ENCODE data around the gene ZNF70. TPM values are rescaled to one million over a fixed set of nuclear protein-coding genes. Genes with fewer than 3 reads are reported as not detected.
A peak's percentile ranks its signal among the peaks of the same experiment; 100 is the strongest.

Gene ZNF70
- total RNA-seq, 2 experiments from 2014 or later = 1.7 TPM

GRCh38 chr22:23772315-23772648 is 21.4 kb upstream of the ZNF70 start:
- H3K27ac Mint-ChIP-seq = no peak overlapping the region
- intact Hi-C loops (cut with micrococcal nuclease) = loop anchor here (5.0 kb wide), 1 partner anchor 65 kb away; the partner anchor contains the start of gene DERL3

GRCh38 chr22:23769321-23769965 is 18.5 kb upstream of the ZNF70 start:
- CTCF ChIA-PET = interaction anchor here (0.9 to 5.4 kb wide), 8 partner anchors 8 to 89 kb away, joined by 3 to 48 read pairs (median 3); partner anchors contain the start of genes SLC2A11 and ZNF70
- H3K9me3 Mint-ChIP-seq = no peaks in the 10 kb centered on the region
- ATAC-seq (no peak), DNase-seq (no peak)
- POLR2A ChIA-PET = interaction anchor here (2.1 to 2.3 kb wide), 2 partner anchors 8 to 20 kb away, joined by 7 to 9 read pairs; no protein-coding TSS in a partner anchor
- H3K27ac Mint-ChIP-seq = no peak overlapping the region
- H3K4me3 Mint-ChIP-seq = no peak overlapping the region
- intact Hi-C loops (cut with micrococcal nuclease) = loop anchor here (5.0 kb wide), 1 partner anchor 78 kb away; no protein-coding TSS in a partner anchor
- peaks cover 27% of the 10 kb centered on the region for H3K4me1 Mint-ChIP-seq (ENCODE audit: low read depth)
- TF ChIP-seq, protein P1, sequence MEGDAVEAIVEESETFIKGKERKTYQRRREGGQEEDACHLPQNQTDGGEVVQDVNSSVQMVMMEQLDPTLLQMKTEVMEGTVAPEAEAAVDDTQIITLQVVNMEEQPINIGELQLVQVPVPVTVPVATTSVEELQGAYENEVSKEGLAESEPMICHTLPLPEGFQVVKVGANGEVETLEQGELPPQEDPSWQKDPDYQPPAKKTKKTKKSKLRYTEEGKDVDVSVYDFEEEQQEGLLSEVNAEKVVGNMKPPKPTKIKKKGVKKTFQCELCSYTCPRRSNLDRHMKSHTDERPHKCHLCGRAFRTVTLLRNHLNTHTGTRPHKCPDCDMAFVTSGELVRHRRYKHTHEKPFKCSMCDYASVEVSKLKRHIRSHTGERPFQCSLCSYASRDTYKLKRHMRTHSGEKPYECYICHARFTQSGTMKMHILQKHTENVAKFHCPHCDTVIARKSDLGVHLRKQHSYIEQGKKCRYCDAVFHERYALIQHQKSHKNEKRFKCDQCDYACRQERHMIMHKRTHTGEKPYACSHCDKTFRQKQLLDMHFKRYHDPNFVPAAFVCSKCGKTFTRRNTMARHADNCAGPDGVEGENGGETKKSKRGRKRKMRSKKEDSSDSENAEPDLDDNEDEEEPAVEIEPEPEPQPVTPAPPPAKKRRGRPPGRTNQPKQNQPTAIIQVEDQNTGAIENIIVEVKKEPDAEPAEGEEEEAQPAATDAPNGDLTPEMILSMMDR (IDR thresholded peaks at IDR 0.05) = no peak
- peaks cover 15% of the 10 kb centered on the region for H3K36me3 Mint-ChIP-seq (ENCODE audit: low read depth)
- no peaks in the 10 kb centered on the region for H3K27me3 Mint-ChIP-seq

More at GRCh38 chr22:23772315-23772648, 21.4 kb upstream of the ZNF70 start:
- Mint-ChIP-seq H3K27me3 (no peaks in the 10 kb centered on the region), H3K4me3 (peak overlapping the region; percentile 65), H3K9me3 (no peaks in the 10 kb centered on the region), H3K36me3 (ENCODE audit: low read depth) (no peaks in the 10 kb centered on the region), H3K4me1 (ENCODE audit: low read depth) (peaks cover 11% of the 10 kb centered on the region)
- ChIA-PET CTCF (interaction anchor here (1.6 to 3.2 kb wide), 4 partner anchors 14 to 86 kb away, joined by 3 to 12 read pairs (median 6); partner anchors contain the start of genes SLC2A11 and SMARCB1), POLR2A (interaction anchor here (0.9 to 2.7 kb wide), 3 partner anchors 9 to 56 kb away, joined by 3 to 9 read pairs (median 3); no protein-coding TSS in a partner anchor)
- ATAC-seq (no peak), DNase-seq (no peak)
- TF ChIP-seq, protein P1 (IDR thresholded peaks at IDR 0.05) = no peak

- H3K36me3 Mint-ChIP-seq (ENCODE audit: low read depth) = peaks cover 16% of the 10 kb centered on the region
- TF ChIP-seq, protein P1 (IDR thresholded peaks at IDR 0.05) = peak; percentile 85
- no peaks in the 10 kb centered on the region for H3K27me3 Mint-ChIP-seq
- intact Hi-C loops (cut with micrococcal nuclease) = loop anchor here (5.0 kb wide), 1 partner anchor 79 kb away; no protein-coding TSS in a partner anchor
- H3K4me3 Mint-ChIP-seq = peak within 1 kb of the TSS; percentile 81
- H3K27ac Mint-ChIP-seq = peak within 1 kb of the TSS; percentile 81
- H3K4me1 Mint-ChIP-seq (ENCODE audit: low read depth) = peaks cover 41% of the 10 kb centered on the region
- ChIA-PET POLR2A (interaction anchor here (0.5 to 2.3 kb wide), 16 partner anchors 10 to 1976 kb away, joined by 3 to 11 read pairs (median 3); partner anchors contain the start of gene ZNF70), CTCF (interaction anchor here (1.0 to 5.4 kb wide), 6 partner anchors 15 to 175 kb away, joined by 3 to 48 read pairs (median 4); partner anchors contain the start of gene MIF)
- ATAC-seq = peak; percentile 66
- H3K9me3 Mint-ChIP-seq = no peaks in the 10 kb centered on the region
- DNase-seq = peak; percentile 85
Observed at GRCh38 chr22:23767673-23768548, 17.0 kb upstream of the ZNF70 start, which contains the start of gene CHCHD10. Gene CHCHD10, minus strand, starts transcription at chr22:23767972. Its CDS starts 98 bp downstream, at chr22:23767874.

DNA sequence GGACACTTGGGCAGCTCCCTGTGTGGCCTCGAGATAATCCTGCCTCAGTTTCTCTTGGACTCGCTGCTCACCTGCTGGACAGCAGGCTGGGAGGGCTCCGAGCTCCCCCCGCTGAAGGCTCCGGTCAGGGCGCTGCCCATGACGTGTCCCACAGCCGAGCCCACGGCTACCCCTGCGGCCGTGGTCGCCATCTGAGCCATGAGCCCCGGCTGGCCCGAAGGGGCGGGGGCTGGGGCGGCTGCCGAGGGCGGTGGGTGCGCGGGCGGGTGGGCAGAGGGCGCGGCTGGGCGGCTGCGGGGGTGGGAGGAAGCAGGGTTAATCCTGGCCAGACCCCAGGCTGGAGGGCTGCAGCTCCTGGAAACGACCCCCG is 16.4 kb upstream of the ZNF70 start:
- Mint-ChIP-seq H3K27me3 (no peaks in the 10 kb centered on the region), H3K9me3 (no peaks in the 10 kb centered on the region), H3K4me3 (peak overlapping the region; percentile 81), H3K27ac (peak overlapping the region; percentile 81), H3K4me1 (ENCODE audit: low read depth) (peaks cover 45% of the 10 kb centered on the region), H3K36me3 (ENCODE audit: low read depth) (peaks cover 20% of the 10 kb centered on the region)
- ChIA-PET POLR2A (interaction anchor here (0.5 to 2.3 kb wide), 15 partner anchors 10 to 387 kb away, joined by 3 to 11 read pairs (median 3); partner anchors contain the start of gene ZNF70), CTCF (interaction anchor here (0.6 to 5.4 kb wide), 7 partner anchors 14 to 174 kb away, joined by 3 to 48 read pairs (median 3); partner anchors contain the start of gene MIF)
- DNase-seq = no peak
- intact Hi-C loops (cut with micrococcal nuclease) = loop anchor here (5.0 kb wide), 1 partner anchor 80 kb away; no protein-coding TSS in a partner anchor
- TF ChIP-seq, protein P1 (IDR thresholded peaks at IDR 0.05) = no peak
- ATAC-seq = no peak

Data from activated CD8-positive, alpha-beta T cell treated with anti-CD3 and anti-CD28 coated beads for 36 hours (primary cell).